Skeletal muscle satellite cell (primary cell): ENCODE data around the gene ASGR2. TPM values are rescaled to one million over a fixed set of nuclear protein-coding genes. Genes with fewer than 3 reads are reported as not detected.
"Not testable (repeated sequence)": the region's sequence is repeated elsewhere in the genome, so short reads cannot be mapped to it uniquely, and the experiment has no call there.

Source experiments
- H3K27me3 ChIP-seq: 2 replicates; pipeline ENCODE4 v1.7.0; 2013; ENCODE audit warnings: low read length; ENCODE audit not compliant: control insufficient read depth, insufficient read depth
- H3K36me3 ChIP-seq: 2 replicates; pipeline ENCODE4 v1.7.0; 2013; ENCODE audit warnings: mild to moderate bottlenecking, control low read depth, low read length; ENCODE audit not compliant: insufficient read depth
- H3K4me1 ChIP-seq: 2 replicates; pipeline ENCODE4 v1.7.0; 2013; ENCODE audit warnings: low read length; ENCODE audit not compliant: control insufficient read depth, insufficient read depth
- H3K4me2 ChIP-seq: 2 replicates; pipeline ENCODE4 v1.7.0; 2013; ENCODE audit warnings: mild to moderate bottlenecking, low read length
- H3K4me3 ChIP-seq: 2 replicates; pipeline ENCODE4 v1.7.0; 2013; ENCODE audit warnings: low read length
- H3K9ac ChIP-seq: 2 replicates; pipeline ENCODE4 v1.7.0; 2013; ENCODE audit warnings: mild to moderate bottlenecking, low read depth, low read length, moderate library complexity
- H3K9me3 ChIP-seq: replicated peaks from 2 replicates; pipeline ENCODE4 v1.7.0; 2013; ENCODE audit warnings: mild to moderate bottlenecking, control low read depth, low read length
- total RNA-seq: library from RNA; depleted of rRNA; stranded (reverse); fragments of >200 nt; gene quantifications from 2 replicates; pipeline ENCODE4 v1.2.3, GENCODE V29; 2012; rRNA removed

The ASGR2 gene, protein sequence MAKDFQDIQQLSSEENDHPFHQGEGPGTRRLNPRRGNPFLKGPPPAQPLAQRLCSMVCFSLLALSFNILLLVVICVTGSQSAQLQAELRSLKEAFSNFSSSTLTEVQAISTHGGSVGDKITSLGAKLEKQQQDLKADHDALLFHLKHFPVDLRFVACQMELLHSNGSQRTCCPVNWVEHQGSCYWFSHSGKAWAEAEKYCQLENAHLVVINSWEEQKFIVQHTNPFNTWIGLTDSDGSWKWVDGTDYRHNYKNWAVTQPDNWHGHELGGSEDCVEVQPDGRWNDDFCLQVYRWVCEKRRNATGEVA
- total RNA-seq = not detected in 2 replicates

DNA sequence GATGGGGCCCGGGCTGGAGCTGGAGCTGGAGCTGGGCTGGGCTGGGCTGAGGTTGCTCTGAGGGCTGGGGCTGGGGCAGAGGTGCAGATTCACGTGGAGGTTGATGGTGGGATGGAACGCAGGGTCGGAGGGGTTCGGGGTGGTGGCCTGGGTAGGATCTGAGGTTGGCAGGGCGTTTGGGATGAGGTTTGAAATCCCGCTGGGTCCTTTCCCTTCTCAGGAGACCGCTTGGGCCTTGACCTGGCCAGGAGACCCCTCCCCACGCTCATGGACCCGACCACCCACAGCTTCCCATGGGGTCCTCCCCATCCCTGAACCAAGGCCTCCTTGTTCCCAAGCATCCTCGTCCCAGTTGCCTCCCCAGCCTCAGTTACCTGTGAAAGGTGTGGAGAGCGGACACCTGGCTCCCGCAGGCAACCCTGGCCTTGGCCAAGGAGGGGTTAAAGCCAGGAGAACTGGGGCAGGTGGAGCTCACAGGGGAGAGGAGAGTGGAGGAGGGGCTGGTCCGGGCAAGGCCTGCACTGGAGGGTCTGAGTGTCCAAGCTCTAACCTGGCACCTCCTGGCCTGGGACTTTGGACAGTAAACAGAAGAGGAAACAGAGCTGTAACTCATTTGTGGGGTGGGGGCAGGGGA, at the start of gene ASGR2:
Gene ASGR2 (minus strand): TSS at position 582 of the 634 bp plus-strand sequence. CDS start 582 bp downstream, outside the sequence.
- Histone ChIP-seq H3K4me1 (no peaks in the 10 kb centered on the region), H3K36me3 (no peaks in the 10 kb centered on the region), H3K4me3 (no peak within 1 kb of the TSS), H3K9ac (no peak within 1 kb of the TSS), H3K4me2 (no peak within 1 kb of the TSS), H3K9me3 (no peaks in the 10 kb centered on the region), H3K27me3 (peaks cover 55% of the 10 kb centered on the region)

DNA sequence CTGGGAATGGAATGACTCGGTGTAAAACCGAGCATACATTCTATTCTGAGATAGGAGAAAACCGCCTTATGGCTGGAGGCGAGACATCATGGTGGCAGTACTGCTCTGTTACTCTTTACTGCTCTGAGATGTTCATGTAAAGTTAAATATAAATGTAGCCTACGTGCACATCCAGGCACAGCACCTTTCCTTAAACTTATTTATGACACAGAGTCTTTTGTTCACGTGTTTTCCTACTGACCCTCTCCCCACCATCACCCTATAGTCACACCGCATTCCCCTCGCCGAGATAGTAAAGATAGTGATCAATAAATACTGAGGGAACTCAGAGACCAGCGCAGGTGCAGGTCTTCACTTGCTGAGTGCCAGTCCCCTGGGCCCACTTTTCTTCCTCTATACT, 44.9 kb upstream of the ASGR2 start:
- H3K36me3 ChIP-seq, H3K9me3 ChIP-seq, H3K9ac ChIP-seq, H3K4me1 ChIP-seq, H3K4me3 ChIP-seq, H3K4me2 ChIP-seq: not testable (repeated sequence)
- peaks cover 40% of the 10 kb centered on the region for H3K27me3 ChIP-seq

DNA sequence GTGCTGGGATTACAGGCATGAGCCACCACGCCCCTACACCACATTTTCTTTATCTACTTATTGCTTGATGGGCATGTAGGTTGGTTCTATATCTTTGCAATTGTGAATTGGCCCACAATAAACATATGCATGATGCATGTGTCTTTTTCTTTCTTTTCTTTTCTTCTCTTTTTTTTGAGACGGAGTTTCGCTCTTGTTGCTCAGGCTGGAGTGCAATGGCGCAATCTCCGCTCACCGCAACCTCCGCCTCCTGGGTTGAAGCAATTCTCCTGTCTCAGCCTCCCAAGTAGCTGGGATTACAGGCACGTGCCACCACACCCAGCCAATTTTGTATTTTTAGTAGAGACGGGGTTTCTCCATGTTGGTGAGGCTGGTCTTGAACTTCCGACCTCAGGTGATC, 43.8 kb upstream of the ASGR2 start:
- H3K4me1 ChIP-seq, H3K36me3 ChIP-seq, H3K4me2 ChIP-seq, H3K9ac ChIP-seq, H3K4me3 ChIP-seq, H3K9me3 ChIP-seq: not testable (repeated sequence)
- H3K27me3 ChIP-seq = peaks cover 46% of the 10 kb centered on the region

GRCh38 chr17:7156342-7156940, 41.8 kb upstream of the ASGR2 start:
- no peaks in the 10 kb centered on the region for H3K36me3 ChIP-seq
- no peak overlapping the region for H3K4me3 ChIP-seq
- no peaks in the 10 kb centered on the region for H3K9me3 ChIP-seq
- H3K4me1 ChIP-seq = no peaks in the 10 kb centered on the region
- no peak overlapping the region for H3K4me2 ChIP-seq
- no peak overlapping the region for H3K9ac ChIP-seq
- H3K27me3 ChIP-seq = peaks cover 59% of the 10 kb centered on the region

GRCh38 chr17:7147772-7148171, 33.1 kb upstream of the ASGR2 start:
- Histone ChIP-seq H3K9me3 (no peaks in the 10 kb centered on the region), H3K9ac (no peak overlapping the region), H3K4me3 (no peak overlapping the region), H3K4me1 (no peaks in the 10 kb centered on the region), H3K27me3 (peaks cover 53% of the 10 kb centered on the region), H3K36me3 (no peaks in the 10 kb centered on the region), H3K4me2 (no peak overlapping the region)

DNA sequence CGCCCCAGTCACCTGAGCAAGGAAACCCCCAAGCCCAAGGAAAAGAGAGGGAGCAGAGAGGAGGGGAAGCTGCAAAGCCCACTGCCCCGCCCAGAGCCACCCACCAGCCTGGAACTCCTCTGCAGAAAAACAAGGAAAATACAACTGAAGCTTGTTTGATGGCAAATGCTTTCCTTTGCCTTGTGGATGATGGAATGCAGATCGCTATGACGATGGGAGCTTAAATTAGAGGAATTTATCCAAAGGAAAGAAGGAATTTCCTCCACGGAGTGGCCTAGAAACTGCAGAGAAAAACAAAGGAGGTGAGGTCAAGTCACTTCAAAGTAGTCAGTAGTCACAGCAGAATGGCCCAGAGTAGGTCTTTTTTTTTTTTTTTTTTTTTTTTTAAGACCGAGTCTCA, 31.5 kb upstream of the ASGR2 start:
- Histone ChIP-seq H3K9ac (no peak overlapping the region), H3K4me2 (no peak overlapping the region), H3K4me1 (no peaks in the 10 kb centered on the region), H3K36me3 (no peaks in the 10 kb centered on the region), H3K4me3 (no peak overlapping the region), H3K27me3 (peaks cover 54% of the 10 kb centered on the region), H3K9me3 (no peaks in the 10 kb centered on the region)

DNA sequence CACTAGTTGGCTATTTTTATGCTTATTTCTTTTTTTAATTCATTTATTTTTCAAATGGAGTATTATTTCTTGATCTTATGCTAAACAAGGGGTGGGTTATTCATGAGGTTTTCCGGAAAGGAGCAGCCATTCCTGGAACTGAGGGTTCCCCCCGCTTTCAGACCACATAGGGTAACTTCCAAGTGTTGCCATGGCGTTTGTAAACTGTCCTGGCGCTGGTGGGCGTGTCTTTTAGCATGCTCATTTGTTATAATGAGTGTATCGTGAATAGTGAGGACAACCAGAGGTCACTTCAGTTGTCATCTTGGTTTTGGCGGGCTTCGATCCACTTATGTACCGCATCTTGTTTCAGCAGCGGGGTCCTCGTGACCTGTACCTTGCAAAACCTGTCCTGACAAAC, 29.6 kb upstream of the ASGR2 start:
- no peaks in the 10 kb centered on the region for H3K9me3 ChIP-seq
- no peak overlapping the region for H3K4me3 ChIP-seq

GRCh38 chr17:7141824-7142223, 27.2 kb upstream of the ASGR2 start:
- no peaks in the 10 kb centered on the region for H3K9me3 ChIP-seq
- peaks cover 74% of the 10 kb centered on the region for H3K27me3 ChIP-seq
- H3K4me2 ChIP-seq = no peak overlapping the region
- H3K9ac ChIP-seq = no peak overlapping the region
- H3K4me3 ChIP-seq = no peak overlapping the region
- no peaks in the 10 kb centered on the region for H3K36me3 ChIP-seq
- no peaks in the 10 kb centered on the region for H3K4me1 ChIP-seq

More for the DNA sequence above, 29.6 kb upstream of the ASGR2 start:
- no peak overlapping the region for H3K9ac ChIP-seq
- peaks cover 66% of the 10 kb centered on the region for H3K27me3 ChIP-seq
- H3K36me3 ChIP-seq = no peaks in the 10 kb centered on the region
- no peaks in the 10 kb centered on the region for H3K4me1 ChIP-seq
- H3K4me2 ChIP-seq = no peak overlapping the region

- Histone ChIP-seq H3K4me3 (no peak overlapping the region), H3K9me3 (no peaks in the 10 kb centered on the region)
These were observed 24.8 kb upstream of the ASGR2 start for GRCh38 chr17:7139400-7139799.

GRCh38 chr17:7138800-7139381, 24.3 kb upstream of the ASGR2 start:
- H3K4me1 ChIP-seq = no peaks in the 10 kb centered on the region
- no peaks in the 10 kb centered on the region for H3K9me3 ChIP-seq
- H3K4me2 ChIP-seq = no peak overlapping the region
- no peak overlapping the region for H3K4me3 ChIP-seq
- peaks cover 60% of the 10 kb centered on the region for H3K27me3 ChIP-seq
- no peak overlapping the region for H3K9ac ChIP-seq
- H3K36me3 ChIP-seq = no peaks in the 10 kb centered on the region

More at GRCh38 chr17:7139400-7139799, 24.8 kb upstream of the ASGR2 start:
- H3K4me1 ChIP-seq = no peaks in the 10 kb centered on the region
- H3K9ac ChIP-seq = no peak overlapping the region
- no peak overlapping the region for H3K4me2 ChIP-seq
- peaks cover 62% of the 10 kb centered on the region for H3K27me3 ChIP-seq
- H3K36me3 ChIP-seq = no peaks in the 10 kb centered on the region

DNA sequence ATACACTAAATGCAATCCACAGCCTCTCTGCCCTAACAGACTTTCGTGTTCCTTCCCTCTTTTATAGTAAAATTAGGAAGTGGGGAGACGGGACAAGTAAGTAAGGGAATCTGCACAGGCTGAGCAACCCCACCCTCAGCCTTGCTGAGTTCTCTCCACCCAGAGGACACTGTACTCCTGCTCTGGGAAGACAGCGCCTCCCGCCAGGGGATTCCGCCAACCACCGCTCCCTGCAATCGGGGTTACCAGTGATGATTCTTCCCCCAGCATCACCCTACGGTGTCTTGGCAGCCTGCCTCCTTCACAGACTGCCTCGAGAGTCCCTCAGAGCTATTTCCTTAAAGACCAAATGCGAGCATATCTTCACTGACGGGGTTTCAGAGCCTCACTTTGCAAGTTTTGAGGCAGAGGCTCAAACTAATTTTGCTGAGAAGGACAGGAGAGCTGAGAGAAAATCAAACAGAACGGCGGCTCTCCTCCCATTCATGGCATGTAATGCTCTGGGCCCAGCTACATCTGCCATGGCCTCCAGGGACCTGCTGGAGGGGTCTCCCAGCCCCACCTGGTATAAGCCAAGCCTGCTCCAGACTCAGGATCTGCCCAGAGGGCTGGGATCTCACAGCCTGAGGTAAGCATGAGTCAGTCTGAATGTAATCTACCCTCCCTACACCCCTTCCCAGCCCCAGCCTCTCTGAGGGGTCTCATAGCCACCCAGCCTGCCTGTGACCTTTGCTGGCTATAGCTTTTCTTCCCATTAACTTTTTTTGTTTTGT, 22.7 kb upstream of the ASGR2 start:
- Histone ChIP-seq H3K9me3 (no peaks in the 10 kb centered on the region), H3K4me3 (no peak overlapping the region), H3K4me2 (no peak overlapping the region), H3K27me3 (peaks cover 63% of the 10 kb centered on the region), H3K4me1 (no peaks in the 10 kb centered on the region), H3K9ac (no peak overlapping the region), H3K36me3 (no peaks in the 10 kb centered on the region)
